ENCODE measurements around the gene ANP32B. TPM values are rescaled to one million over a fixed set of nuclear protein-coding genes. Genes with fewer than 3 reads are reported as not detected.

Gene ANP32B
- polyA plus RNA-seq, 1 donor (not counting 4 experiments of a cell fraction or from before 2014, with no cell fraction given): 51.0 TPM

DNA sequence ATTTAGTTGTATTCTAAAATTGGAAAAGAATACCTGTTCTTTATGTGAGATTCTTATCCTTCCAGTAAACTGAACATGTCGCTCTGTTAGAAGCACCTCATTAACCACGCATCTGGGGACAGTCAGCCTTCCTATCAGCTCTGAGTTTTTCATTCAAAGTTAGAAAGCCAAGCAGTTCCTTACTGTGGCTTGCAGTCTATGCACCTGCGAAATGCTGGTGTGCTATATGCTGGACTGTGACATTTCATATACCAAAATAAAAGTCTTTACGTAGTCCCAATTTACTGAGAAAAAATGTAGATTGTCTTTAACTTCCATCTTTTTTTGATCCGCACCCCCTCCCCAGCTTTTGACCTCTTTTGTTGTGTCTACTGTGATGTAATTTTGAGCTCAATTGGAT is 4.3 kb downstream of the ANP32B start:
- peaks cover 36% of the 10 kb centered on the region for H3K4me1 ChIP-seq (ENCODE audit: control insufficient read depth, extremely low read depth, insufficient read depth, low read length)

DNA sequence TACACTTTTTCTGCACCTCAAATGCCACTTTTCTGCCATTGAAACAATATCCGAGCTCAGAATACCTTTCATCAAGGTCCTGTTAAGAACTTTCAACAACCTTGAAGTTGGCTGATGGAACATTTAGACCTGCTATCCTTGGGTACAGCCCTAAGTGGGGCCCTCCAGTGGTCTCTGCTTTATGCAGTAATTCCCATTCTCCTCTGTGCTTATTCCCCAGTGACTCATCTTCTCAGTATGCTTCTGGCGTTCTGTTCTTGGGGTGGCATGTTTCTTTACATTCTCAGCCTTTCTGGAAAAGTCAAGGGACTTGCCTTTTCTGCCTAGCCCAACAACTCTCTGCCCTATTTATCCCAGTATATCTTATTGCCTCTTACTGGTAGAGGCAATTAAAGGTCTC is 7.1 kb downstream of the ANP32B start:
- H3K9me1 ChIP-seq (ENCODE audit: control insufficient read depth, extremely low read depth, insufficient read depth, low read length): no peaks in the 10 kb centered on the region
- H3K4me2 ChIP-seq (ENCODE audit: control insufficient read depth, extremely low read depth, insufficient read depth, low read depth, low read length): peak overlapping the region; percentile 35
- dilution Hi-C loops (cut with MboI; ENCODE audit: extremely low pct_ligation_motif_present, low sequenced_read_pairs): no loop called here
- H3K27me3 ChIP-seq (ENCODE audit: control insufficient read depth, extremely low read depth, insufficient read depth, low read length): no peaks in the 10 kb centered on the region
- H3K9me3 ChIP-seq (ENCODE audit: control insufficient read depth, low read depth, low read length): no peaks in the 10 kb centered on the region
- no peak overlapping the region for H3K4me3 ChIP-seq (ENCODE audit: control insufficient read depth in 2 of 3, extremely low read depth in 1 of 3, insufficient read depth in 2 of 3, low read depth in 1 of 3, low read length in 3 of 3)
- H3K36me3 ChIP-seq (ENCODE audit: control insufficient read depth in 2 of 2, extremely low read depth in 1 of 2, insufficient read depth in 2 of 2, low read length in 2 of 2): peaks cover 0 to 14% of the 10 kb centered on the region in 2 experiments
- no peak for TF ChIP-seq EZH2 (IDR thresholded peaks at IDR 0.05; ENCODE audit: low read length)
- TF ChIP-seq, protein P1, sequence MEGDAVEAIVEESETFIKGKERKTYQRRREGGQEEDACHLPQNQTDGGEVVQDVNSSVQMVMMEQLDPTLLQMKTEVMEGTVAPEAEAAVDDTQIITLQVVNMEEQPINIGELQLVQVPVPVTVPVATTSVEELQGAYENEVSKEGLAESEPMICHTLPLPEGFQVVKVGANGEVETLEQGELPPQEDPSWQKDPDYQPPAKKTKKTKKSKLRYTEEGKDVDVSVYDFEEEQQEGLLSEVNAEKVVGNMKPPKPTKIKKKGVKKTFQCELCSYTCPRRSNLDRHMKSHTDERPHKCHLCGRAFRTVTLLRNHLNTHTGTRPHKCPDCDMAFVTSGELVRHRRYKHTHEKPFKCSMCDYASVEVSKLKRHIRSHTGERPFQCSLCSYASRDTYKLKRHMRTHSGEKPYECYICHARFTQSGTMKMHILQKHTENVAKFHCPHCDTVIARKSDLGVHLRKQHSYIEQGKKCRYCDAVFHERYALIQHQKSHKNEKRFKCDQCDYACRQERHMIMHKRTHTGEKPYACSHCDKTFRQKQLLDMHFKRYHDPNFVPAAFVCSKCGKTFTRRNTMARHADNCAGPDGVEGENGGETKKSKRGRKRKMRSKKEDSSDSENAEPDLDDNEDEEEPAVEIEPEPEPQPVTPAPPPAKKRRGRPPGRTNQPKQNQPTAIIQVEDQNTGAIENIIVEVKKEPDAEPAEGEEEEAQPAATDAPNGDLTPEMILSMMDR (optimal IDR thresholded peaks at IDR 0.05 in 1 of 3, IDR thresholded peaks at IDR 0.05 in 1 of 3, conservative IDR thresholded peaks at IDR 0.05 in 1 of 3; ENCODE audit: extremely low read depth in 1 of 3, insufficient read depth in 2 of 3, low read length in 3 of 3): peak in 2 of 3 experiments; percentile 33 to 34
- peaks cover 34% of the 10 kb centered on the region for H3K4me1 ChIP-seq (ENCODE audit: control insufficient read depth, extremely low read depth, insufficient read depth, low read length)
- peak overlapping the region; percentile 3 for H3K27ac ChIP-seq (ENCODE audit: control insufficient read depth, insufficient read depth, low read length)
- H4K20me1 ChIP-seq (ENCODE audit: control insufficient read depth, extremely low read depth, insufficient read depth, low read length): peaks cover 54% of the 10 kb centered on the region
- peak; percentile 63 for FAIRE-seq
- no peak for DNase-seq (ENCODE audit: low read depth, low spot score)
- H2AFZ ChIP-seq (ENCODE audit: control insufficient read depth, low read length): no peak overlapping the region
- peaks cover 100% of the 10 kb centered on the region for H3K79me2 ChIP-seq (ENCODE audit: control insufficient read depth, insufficient read depth, low read length)
- no peak overlapping the region for H3K9ac ChIP-seq (ENCODE audit: control insufficient read depth, extremely low read depth, insufficient read depth, low read length)

More for the DNA sequence above, 4.3 kb downstream of the ANP32B start:
- Histone ChIP-seq H3K36me3 (ENCODE audit: control insufficient read depth in 2 of 2, extremely low read depth in 1 of 2, insufficient read depth in 2 of 2, low read length in 2 of 2) (no peaks in the 10 kb centered on the region), H3K9ac (ENCODE audit: control insufficient read depth, extremely low read depth, insufficient read depth, low read length) (no peak overlapping the region), H3K4me2 (ENCODE audit: control insufficient read depth, extremely low read depth, insufficient read depth, low read depth, low read length) (no peak overlapping the region), H2AFZ (ENCODE audit: control insufficient read depth, low read length) (no peak overlapping the region), H3K9me3 (ENCODE audit: control insufficient read depth, low read depth, low read length) (no peaks in the 10 kb centered on the region), H3K79me2 (ENCODE audit: control insufficient read depth, insufficient read depth, low read length) (peaks cover 87% of the 10 kb centered on the region), H4K20me1 (ENCODE audit: control insufficient read depth, extremely low read depth, insufficient read depth, low read length) (peaks cover 36% of the 10 kb centered on the region), H3K9me1 (ENCODE audit: control insufficient read depth, extremely low read depth, insufficient read depth, low read length) (no peaks in the 10 kb centered on the region), H3K4me3 (ENCODE audit: control insufficient read depth in 2 of 3, extremely low read depth in 1 of 3, insufficient read depth in 2 of 3, low read depth in 1 of 3, low read length in 3 of 3) (no peak overlapping the region), H3K27ac (ENCODE audit: control insufficient read depth, insufficient read depth, low read length) (no peak overlapping the region), H3K27me3 (ENCODE audit: control insufficient read depth, extremely low read depth, insufficient read depth, low read length) (no peaks in the 10 kb centered on the region)
- dilution Hi-C loops (cut with MboI; ENCODE audit: extremely low pct_ligation_motif_present, low sequenced_read_pairs): no loop called here
- no peak for TF ChIP-seq EZH2 (IDR thresholded peaks at IDR 0.05; ENCODE audit: low read length)
- TF ChIP-seq, protein P1 (optimal IDR thresholded peaks at IDR 0.05 in 1 of 3, IDR thresholded peaks at IDR 0.05 in 1 of 3, conservative IDR thresholded peaks at IDR 0.05 in 1 of 3; ENCODE audit: extremely low read depth in 1 of 3, insufficient read depth in 2 of 3, low read length in 3 of 3): no peak
- no peak for FAIRE-seq
- DNase-seq (ENCODE audit: low read depth, low spot score): no peak
